ENCODE measurements around the gene HBP1. TPM values are rescaled to one million over a fixed set of nuclear protein-coding genes. Genes with fewer than 3 reads are reported as not detected.

Gene HBP1
- total and polyA plus RNA-seq, 4 donors: 22.1 to 187 (median 46.1) TPM

DNA sequence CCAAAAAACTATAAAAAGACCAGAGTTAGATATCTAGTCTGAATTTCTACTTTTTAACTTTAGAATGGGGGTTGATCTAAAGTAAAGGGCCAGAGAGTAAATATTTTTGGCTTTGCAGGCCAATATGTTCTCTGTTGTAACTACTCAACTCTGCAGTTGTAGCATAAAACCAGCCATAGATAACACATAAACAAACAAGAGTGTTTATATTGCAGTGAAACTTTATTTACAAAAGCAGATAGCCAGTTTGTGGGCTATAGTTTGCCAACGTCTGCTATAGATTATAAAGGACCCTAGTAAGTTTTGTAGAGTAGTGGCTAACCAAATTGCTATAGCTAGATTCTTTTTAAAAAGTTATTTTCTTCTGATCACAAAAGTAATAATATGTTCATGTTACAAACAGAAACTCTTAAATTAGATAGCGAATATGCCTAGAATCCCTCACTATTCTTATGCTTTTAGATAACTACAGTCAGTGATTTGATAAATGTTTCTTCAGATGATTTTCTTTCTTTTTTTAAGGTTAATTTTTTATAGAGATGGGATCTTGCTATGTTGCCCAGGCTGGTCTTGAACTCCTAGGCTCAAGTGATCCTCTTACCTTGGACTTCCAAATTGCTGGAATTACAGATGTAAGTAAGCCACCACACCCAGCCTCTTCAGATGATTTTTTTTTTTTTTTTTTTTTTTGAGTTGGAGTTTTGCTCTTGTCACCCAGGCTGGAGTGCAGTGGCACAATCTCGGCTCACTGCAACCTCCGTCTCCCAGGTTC is 23.6 kb upstream of the HBP1 start:
- TF ChIP-seq, protein P1, sequence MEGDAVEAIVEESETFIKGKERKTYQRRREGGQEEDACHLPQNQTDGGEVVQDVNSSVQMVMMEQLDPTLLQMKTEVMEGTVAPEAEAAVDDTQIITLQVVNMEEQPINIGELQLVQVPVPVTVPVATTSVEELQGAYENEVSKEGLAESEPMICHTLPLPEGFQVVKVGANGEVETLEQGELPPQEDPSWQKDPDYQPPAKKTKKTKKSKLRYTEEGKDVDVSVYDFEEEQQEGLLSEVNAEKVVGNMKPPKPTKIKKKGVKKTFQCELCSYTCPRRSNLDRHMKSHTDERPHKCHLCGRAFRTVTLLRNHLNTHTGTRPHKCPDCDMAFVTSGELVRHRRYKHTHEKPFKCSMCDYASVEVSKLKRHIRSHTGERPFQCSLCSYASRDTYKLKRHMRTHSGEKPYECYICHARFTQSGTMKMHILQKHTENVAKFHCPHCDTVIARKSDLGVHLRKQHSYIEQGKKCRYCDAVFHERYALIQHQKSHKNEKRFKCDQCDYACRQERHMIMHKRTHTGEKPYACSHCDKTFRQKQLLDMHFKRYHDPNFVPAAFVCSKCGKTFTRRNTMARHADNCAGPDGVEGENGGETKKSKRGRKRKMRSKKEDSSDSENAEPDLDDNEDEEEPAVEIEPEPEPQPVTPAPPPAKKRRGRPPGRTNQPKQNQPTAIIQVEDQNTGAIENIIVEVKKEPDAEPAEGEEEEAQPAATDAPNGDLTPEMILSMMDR (IDR thresholded peaks at IDR 0.05; ENCODE audit: control extremely low read depth, extremely low read depth): no peak
- no peaks in the 10 kb centered on the region for H3K9me3 ChIP-seq (ENCODE audit: control insufficient read depth in 4 of 4, insufficient read depth in 3 of 4, low read length in 3 of 4)
- WGBS, 2 donors: 84 to 89% methylated on average over 4 of the region's 4 CpGs
- peak in 2 of 3 donors; percentile 40 to 63 for DNase-seq
- no peak overlapping the region for H3K4me3 ChIP-seq
- no peaks in the 10 kb centered on the region for H3K27me3 ChIP-seq (ENCODE audit: control insufficient read depth in 3 of 3, insufficient read depth in 3 of 3, low read length in 2 of 3)
- no peak overlapping the region for H3K9ac ChIP-seq (ENCODE audit: insufficient read depth in 1 of 2, low read length in 2 of 2)
- H3K4me1 ChIP-seq (ENCODE audit: control insufficient read depth in 5 of 5, insufficient read depth in 5 of 5, low read length in 5 of 5): peaks cover 0 to 6% (median 0%) of the 10 kb centered on the region in 5 donors
- no peak overlapping the region for H3K27ac ChIP-seq (ENCODE audit: low read depth in 1 of 2, low read length in 1 of 2)
- no peak for ATAC-seq (ENCODE audit: insufficient read depth, low FRiP score)
- H3K36me3 ChIP-seq (ENCODE audit: control insufficient read depth in 4 of 4, insufficient read depth in 4 of 4, low read length in 4 of 4): no peaks in the 10 kb centered on the region

DNA sequence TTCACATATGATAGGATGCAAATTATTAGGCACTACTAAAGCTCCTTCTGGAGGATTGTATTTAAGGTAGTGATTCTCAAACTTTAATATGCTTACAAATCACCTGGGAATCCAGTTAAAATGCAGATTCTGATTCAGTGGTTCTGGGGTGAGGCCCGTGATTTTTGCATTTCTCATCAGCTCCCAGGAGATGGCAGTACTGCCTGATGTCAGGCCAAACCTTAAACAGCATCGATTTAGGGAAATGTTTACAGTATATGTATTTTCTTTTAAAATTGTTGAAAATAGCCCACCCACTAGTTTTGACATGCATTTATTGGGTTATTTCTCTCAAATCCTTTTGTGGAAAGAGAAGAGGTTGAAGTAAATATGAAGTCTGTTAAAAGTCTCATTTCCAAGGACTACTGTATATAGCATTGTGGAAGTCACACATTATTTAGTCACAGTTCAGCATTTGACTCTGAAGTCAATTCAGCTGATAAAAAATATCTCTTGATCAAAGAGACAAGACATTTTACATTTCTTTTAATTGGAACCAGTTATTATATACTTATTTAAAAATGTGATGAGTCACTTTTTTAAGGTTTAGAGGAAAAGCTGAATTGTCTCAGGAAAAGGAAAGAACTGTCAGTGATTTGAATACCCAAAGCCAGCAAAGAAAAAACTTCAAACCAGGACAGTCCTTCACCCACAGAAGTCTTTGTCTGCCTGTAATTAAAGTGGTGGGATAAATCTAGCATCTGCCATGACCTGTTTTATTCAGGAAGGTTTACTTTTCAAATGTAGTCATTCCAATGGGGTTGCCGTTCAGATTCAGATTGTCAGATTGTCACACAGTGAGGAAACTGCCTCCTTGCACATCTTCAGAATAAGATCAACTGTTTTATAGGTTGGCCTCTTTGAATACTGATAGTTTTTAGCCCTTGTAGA is 21.1 kb upstream of the HBP1 start:
- WGBS, 2 donors: 25 to 30% methylated on average over 3 of the region's 3 CpGs
- H3K36me3 ChIP-seq (ENCODE audit: control insufficient read depth in 4 of 4, insufficient read depth in 4 of 4, low read length in 4 of 4): no peaks in the 10 kb centered on the region
- H3K4me3 ChIP-seq: no peak overlapping the region
- TF ChIP-seq, protein P1 (IDR thresholded peaks at IDR 0.05; ENCODE audit: control extremely low read depth, extremely low read depth): peak; percentile 52
- H3K9ac ChIP-seq (ENCODE audit: insufficient read depth in 1 of 2, low read length in 2 of 2): no peak overlapping the region
- ATAC-seq (ENCODE audit: insufficient read depth, low FRiP score): no peak
- no peaks in the 10 kb centered on the region for H3K27me3 ChIP-seq (ENCODE audit: control insufficient read depth in 3 of 3, insufficient read depth in 3 of 3, low read length in 2 of 3)
- peaks cover 0 to 6% (median 0%) of the 10 kb centered on the region in 5 donors for H3K4me1 ChIP-seq (ENCODE audit: control insufficient read depth in 5 of 5, insufficient read depth in 5 of 5, low read length in 5 of 5)
- H3K27ac ChIP-seq (ENCODE audit: low read depth in 1 of 2, low read length in 1 of 2): no peak overlapping the region
- no peaks in the 10 kb centered on the region for H3K9me3 ChIP-seq (ENCODE audit: control insufficient read depth in 4 of 4, insufficient read depth in 3 of 4, low read length in 3 of 4)
- DNase-seq: peak in 2 of 3 donors; percentile 57 to 58

DNA sequence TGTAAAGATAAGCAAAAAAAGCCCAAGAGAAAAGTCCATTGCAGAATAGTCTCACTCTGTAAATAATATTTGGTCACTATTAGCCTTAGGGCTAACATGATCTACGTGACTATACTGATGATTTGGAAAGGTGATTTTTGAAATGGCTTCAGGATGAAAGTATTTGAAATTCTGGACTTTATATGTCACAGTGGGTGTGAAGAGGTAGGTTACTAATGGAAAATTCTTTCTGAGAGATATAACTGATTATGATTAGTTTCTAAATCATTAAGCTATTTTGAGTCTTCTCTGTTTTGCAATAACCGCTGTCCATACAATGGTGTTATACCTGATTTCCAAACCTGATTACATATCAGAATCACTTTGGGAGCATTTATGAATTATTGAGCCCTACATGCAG is 20.1 kb upstream of the HBP1 start:
- H3K27ac ChIP-seq (ENCODE audit: low read depth in 1 of 2, low read length in 1 of 2): no peak overlapping the region
- DNase-seq (no peak), ATAC-seq (ENCODE audit: insufficient read depth, low FRiP score) (no peak)
- TF ChIP-seq, protein P1 (IDR thresholded peaks at IDR 0.05; ENCODE audit: control extremely low read depth, extremely low read depth): no peak
- H3K27me3 ChIP-seq (ENCODE audit: control insufficient read depth in 3 of 3, insufficient read depth in 3 of 3, low read length in 2 of 3): no peaks in the 10 kb centered on the region
- H3K4me3 ChIP-seq: no peak overlapping the region
- H3K4me1 ChIP-seq (ENCODE audit: control insufficient read depth in 5 of 5, insufficient read depth in 5 of 5, low read length in 5 of 5): peaks cover 0 to 6% (median 0%) of the 10 kb centered on the region in 5 donors
- H3K9ac ChIP-seq (ENCODE audit: insufficient read depth in 1 of 2, low read length in 2 of 2): no peak overlapping the region
- H3K36me3 ChIP-seq (ENCODE audit: control insufficient read depth in 4 of 4, insufficient read depth in 4 of 4, low read length in 4 of 4): no peaks in the 10 kb centered on the region
- 95 to 98% methylated on average over 2 of the region's 2 CpGs for WGBS, 2 donors
- no peaks in the 10 kb centered on the region for H3K9me3 ChIP-seq (ENCODE audit: control insufficient read depth in 4 of 4, insufficient read depth in 3 of 4, low read length in 3 of 4)
